ENCODE data around the gene BTG2. TPM values are rescaled to one million over a fixed set of nuclear protein-coding genes. Genes with fewer than 3 reads are reported as not detected.
"Not testable (repeated sequence)": the region's sequence is repeated elsewhere in the genome, so short reads cannot be mapped to it uniquely, and the experiment has no call there.

BTG2 gene, protein sequence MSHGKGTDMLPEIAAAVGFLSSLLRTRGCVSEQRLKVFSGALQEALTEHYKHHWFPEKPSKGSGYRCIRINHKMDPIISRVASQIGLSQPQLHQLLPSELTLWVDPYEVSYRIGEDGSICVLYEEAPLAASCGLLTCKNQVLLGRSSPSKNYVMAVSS
- total RNA-seq (100 to 1,000 TPM in 1 of 2 experiments, 10 to 100 TPM in 1; 97.8 to 102 TPM), polyA plus RNA-seq (138 TPM)

DNA sequence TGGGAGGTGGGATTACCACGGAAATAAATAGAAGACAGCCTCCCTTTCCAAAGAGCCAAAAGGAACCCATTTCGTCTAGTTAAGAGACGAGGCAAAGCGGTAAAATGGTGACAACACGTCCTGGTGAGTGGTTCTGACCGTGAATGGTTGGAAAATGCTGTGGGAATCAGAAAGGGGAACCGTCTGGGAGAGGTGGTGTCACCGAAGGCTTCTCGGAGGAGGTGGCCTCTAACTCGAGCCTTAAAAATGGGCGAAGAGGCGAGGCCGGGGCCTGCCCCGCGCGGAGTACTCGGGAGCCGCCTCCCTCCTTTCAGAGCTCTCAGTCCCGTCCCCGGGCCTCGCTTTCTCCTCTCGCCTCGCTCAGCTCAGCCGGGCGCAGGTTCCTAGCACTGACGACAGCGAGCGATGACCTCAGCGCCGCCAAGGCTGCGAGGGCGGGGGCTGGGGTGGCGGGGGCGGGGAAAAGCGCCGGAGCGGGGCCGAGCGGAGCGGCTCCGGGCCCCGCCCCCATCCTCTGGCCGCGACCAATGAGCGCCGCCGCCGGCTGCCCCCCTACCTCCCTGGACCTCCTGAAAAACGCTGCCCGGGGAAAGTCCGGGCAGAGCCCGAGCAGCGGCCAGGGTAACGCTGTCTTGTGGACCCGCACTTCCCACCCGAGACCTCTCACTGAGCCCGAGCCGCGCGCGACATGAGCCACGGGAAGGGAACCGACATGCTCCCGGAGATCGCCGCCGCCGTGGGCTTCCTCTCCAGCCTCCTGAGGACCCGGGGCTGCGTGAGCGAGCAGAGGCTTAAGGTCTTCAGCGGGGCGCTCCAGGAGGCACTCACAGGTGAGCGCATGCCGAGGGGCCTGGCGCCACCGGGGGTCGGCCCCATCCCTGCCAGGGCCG is at the start of gene BTG2:
BTG2 (plus strand) TSS at position 601 of the 890 bp plus-strand sequence; CDS start at position 689, 88 bp downstream.
- H3K9me3 Mint-ChIP-seq = no peaks in the 10 kb centered on the region
- peaks cover 32% of the 10 kb centered on the region for H3K36me3 ChIP-seq (ENCODE audit: insufficient read depth, low read length)
- H3K4me3 ChIP-seq (ENCODE audit: low read length) = peak within 1 kb of the TSS; percentile 92
- H3K27me3 Mint-ChIP-seq = peaks cover 0 to 14% of the 10 kb centered on the region in 2 donors
- H3K27ac ChIP-seq (ENCODE audit: low read depth, low read length) = peak within 1 kb of the TSS; percentile 98
- H3K4me3 Mint-ChIP-seq = peak within 1 kb of the TSS; percentile 92 to 99 (median 98)
- no peaks in the 10 kb centered on the region for H3K9me3 ChIP-seq (ENCODE audit: low read length)
- H3K4me1 Mint-ChIP-seq = peaks cover 57 to 65% (median 59%) of the 10 kb centered on the region in 3 donors
- H3K27me3 ChIP-seq (ENCODE audit: insufficient read depth, low read length, poor library complexity, severe bottlenecking) = no peaks in the 10 kb centered on the region
- DNase-seq = peak; percentile 89 to 95 (median 90)
- POLR2A ChIA-PET = interaction anchor here (0.6 to 9.2 kb wide), 8 partner anchors 12 to 460 kb away, joined by 3 to 261 read pairs (median 8); partner anchors contain the start of gene LAX1
- H3K27ac Mint-ChIP-seq = peak within 1 kb of the TSS; percentile 98 to 100 (median 99)
- H3K36me3 Mint-ChIP-seq = peaks cover 22 to 47% (median 31%) of the 10 kb centered on the region in 3 donors
- H3K4me1 ChIP-seq (ENCODE audit: insufficient read depth, low read length) = peaks cover 40% of the 10 kb centered on the region
- CTCF ChIA-PET = interaction anchor here (0.8 to 9.0 kb wide), 9 partner anchors 10 to 40 kb away, joined by 3 to 116 read pairs (median 67); no protein-coding TSS in a partner anchor

GRCh38 chr1:203256636-203257035 is 48.7 kb upstream of the BTG2 start:
- H3K36me3 ChIP-seq (ENCODE audit: insufficient read depth, low read length); H3K36me3 Mint-ChIP-seq; H3K4me3 ChIP-seq (ENCODE audit: low read length); H3K9me3 ChIP-seq (ENCODE audit: low read length); H3K27ac Mint-ChIP-seq; H3K27me3 ChIP-seq (ENCODE audit: insufficient read depth, low read length, poor library complexity, severe bottlenecking); POLR2A ChIA-PET; H3K4me3 Mint-ChIP-seq; H3K27ac ChIP-seq (ENCODE audit: low read depth, low read length); H3K4me1 ChIP-seq (ENCODE audit: insufficient read depth, low read length); DNase-seq; H3K4me1 Mint-ChIP-seq: not testable (repeated sequence)
- peaks cover 3 to 19% (median 11%) of the 10 kb centered on the region in 5 donors for H3K9me3 Mint-ChIP-seq
- CTCF ChIA-PET = interaction anchor here (1.3 to 1.5 kb wide), 2 partner anchors 11 to 84 kb away, joined by 4 to 5 read pairs; no protein-coding TSS in a partner anchor
- H3K27me3 Mint-ChIP-seq = peaks cover 34 to 68% of the 10 kb centered on the region in 2 donors

DNA sequence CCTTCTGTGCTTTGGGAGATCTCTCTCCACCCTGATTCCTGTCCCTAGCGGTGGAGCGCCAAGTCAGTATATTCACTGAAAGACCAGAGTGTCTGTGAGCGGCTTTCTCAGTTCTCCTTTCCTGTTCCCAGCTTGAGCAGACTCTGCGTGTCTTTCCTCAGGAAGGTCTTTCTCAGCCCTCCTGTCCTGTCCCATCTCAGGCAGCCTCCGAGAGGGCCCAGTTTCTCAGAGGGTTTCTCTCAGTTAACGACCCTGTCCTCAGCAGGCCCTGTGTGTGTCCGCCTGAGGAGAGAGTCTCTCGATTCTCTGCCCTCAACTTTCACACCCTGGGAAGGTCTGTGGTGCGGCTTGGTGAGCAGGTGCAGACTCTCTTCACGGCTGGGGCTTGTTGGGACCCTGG is 41.8 kb upstream of the BTG2 start:
- Histone ChIP-seq H3K27ac (ENCODE audit: low read depth, low read length) (no peak overlapping the region), H3K36me3 (ENCODE audit: insufficient read depth, low read length) (no peaks in the 10 kb centered on the region), H3K27me3 (ENCODE audit: insufficient read depth, low read length, poor library complexity, severe bottlenecking) (no peaks in the 10 kb centered on the region), H3K4me3 (ENCODE audit: low read length) (no peak overlapping the region), H3K9me3 (ENCODE audit: low read length) (no peaks in the 10 kb centered on the region), H3K4me1 (ENCODE audit: insufficient read depth, low read length) (peaks cover 7% of the 10 kb centered on the region)
- no peak for DNase-seq
- POLR2A ChIA-PET = no interaction called here
- peaks cover 7 to 12% (median 11%) of the 10 kb centered on the region in 3 donors for H3K4me1 Mint-ChIP-seq
- no peak overlapping the region for H3K4me3 Mint-ChIP-seq
- peaks cover 9 to 13% of the 10 kb centered on the region in 2 donors for H3K27me3 Mint-ChIP-seq
- CTCF ChIA-PET = interaction anchor here (1.2 to 2.8 kb wide), 2 partner anchors 79 to 224 kb away, joined by 4 to 23 read pairs; no protein-coding TSS in a partner anchor
- H3K27ac Mint-ChIP-seq = no peak overlapping the region
- H3K36me3 Mint-ChIP-seq = no peaks in the 10 kb centered on the region
- H3K9me3 Mint-ChIP-seq = no peaks in the 10 kb centered on the region

GRCh38 chr1:203264052-203264501 is 41.2 kb upstream of the BTG2 start:
- DNase-seq = no peak
- Histone ChIP-seq H3K4me1 (ENCODE audit: insufficient read depth, low read length) (peaks cover 13% of the 10 kb centered on the region), H3K9me3 (ENCODE audit: low read length) (no peaks in the 10 kb centered on the region), H3K4me3 (ENCODE audit: low read length) (no peak overlapping the region), H3K27me3 (ENCODE audit: insufficient read depth, low read length, poor library complexity, severe bottlenecking) (no peaks in the 10 kb centered on the region), H3K27ac (ENCODE audit: low read depth, low read length) (no peak overlapping the region), H3K36me3 (ENCODE audit: insufficient read depth, low read length) (no peaks in the 10 kb centered on the region)
- H3K27ac Mint-ChIP-seq = no peak overlapping the region
- H3K4me3 Mint-ChIP-seq = no peak overlapping the region
- ChIA-PET POLR2A (no interaction called here), CTCF (interaction anchor here (0.9 to 2.8 kb wide), 5 partner anchors 9 to 223 kb away, joined by 3 to 23 read pairs (median 4); no protein-coding TSS in a partner anchor)
- peaks cover 7 to 12% (median 11%) of the 10 kb centered on the region in 3 donors for H3K4me1 Mint-ChIP-seq
- H3K27me3 Mint-ChIP-seq = peaks cover 8 to 12% of the 10 kb centered on the region in 2 donors
- no peaks in the 10 kb centered on the region for H3K36me3 Mint-ChIP-seq
- no peaks in the 10 kb centered on the region for H3K9me3 Mint-ChIP-seq

DNA sequence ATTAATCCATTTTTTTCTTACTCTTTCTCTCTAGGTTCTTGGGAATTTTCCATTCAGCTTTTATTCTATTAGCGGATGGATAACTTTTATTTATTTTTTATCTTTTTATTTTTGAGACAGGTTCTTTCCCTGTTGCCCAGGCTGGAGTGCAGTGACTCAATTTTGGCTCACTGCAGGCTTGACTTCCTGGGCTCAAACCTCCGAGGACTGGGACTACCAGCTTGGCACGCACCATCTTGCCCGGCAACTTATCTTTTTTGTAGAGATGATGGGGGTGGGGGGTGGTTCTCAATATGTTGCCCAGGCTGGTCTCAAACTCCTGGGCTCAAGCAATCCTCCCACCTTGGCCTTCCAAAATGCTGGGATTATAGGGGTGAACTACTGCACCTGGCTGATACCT is 39.8 kb upstream of the BTG2 start:
- CTCF ChIA-PET = interaction anchor here (1.1 to 8.3 kb wide), 5 partner anchors 21 to 238 kb away, joined by 3 to 242 read pairs (median 7); no protein-coding TSS in a partner anchor
- no peaks in the 10 kb centered on the region for H3K36me3 Mint-ChIP-seq
- no peak overlapping the region for H3K27ac Mint-ChIP-seq
- Histone ChIP-seq H3K27me3 (ENCODE audit: insufficient read depth, low read length, poor library complexity, severe bottlenecking) (no peaks in the 10 kb centered on the region), H3K27ac (ENCODE audit: low read depth, low read length) (no peak overlapping the region), H3K4me3 (ENCODE audit: low read length) (no peak overlapping the region), H3K9me3 (ENCODE audit: low read length) (no peaks in the 10 kb centered on the region), H3K36me3 (ENCODE audit: insufficient read depth, low read length) (no peaks in the 10 kb centered on the region), H3K4me1 (ENCODE audit: insufficient read depth, low read length) (peaks cover 25% of the 10 kb centered on the region)
- peaks cover 3 to 8% of the 10 kb centered on the region in 2 donors for H3K27me3 Mint-ChIP-seq
- DNase-seq = no peak
- H3K4me1 Mint-ChIP-seq = peaks cover 7 to 12% (median 11%) of the 10 kb centered on the region in 3 donors
- no peak overlapping the region for H3K4me3 Mint-ChIP-seq
- H3K9me3 Mint-ChIP-seq = no peaks in the 10 kb centered on the region
- POLR2A ChIA-PET = interaction anchor here (0.7 kb wide), 1 partner anchor 90 kb away, joined by 3 read pairs; no protein-coding TSS in a partner anchor

DNA sequence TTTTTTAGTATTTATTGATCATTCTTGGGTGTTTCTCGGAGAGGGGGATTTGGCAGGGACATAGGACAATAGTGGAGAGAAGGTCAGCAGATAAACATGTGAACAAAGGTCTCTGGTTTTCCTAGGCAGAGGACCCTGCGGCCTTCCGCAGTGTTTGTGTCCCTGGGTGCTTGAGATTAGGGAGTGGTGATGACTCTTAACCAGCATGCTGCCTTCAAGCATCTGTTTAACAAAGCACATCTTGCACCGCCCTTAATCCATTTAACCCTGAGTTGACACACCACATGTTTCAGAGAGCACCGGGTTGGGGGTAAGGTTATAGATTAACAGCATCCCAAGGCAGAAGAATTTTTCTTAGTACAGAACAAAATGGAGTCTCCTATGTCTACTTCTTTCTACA is 39.2 kb upstream of the BTG2 start:
- CTCF ChIA-PET = interaction anchor here (1.0 to 30.7 kb wide), 11 partner anchors 21 to 606 kb away, joined by 3 to 775 read pairs (median 24); partner anchors contain the start of gene OPTC
- POLR2A ChIA-PET; H3K36me3 ChIP-seq (ENCODE audit: insufficient read depth, low read length); H3K36me3 Mint-ChIP-seq; H3K27ac Mint-ChIP-seq; H3K27me3 ChIP-seq (ENCODE audit: insufficient read depth, low read length, poor library complexity, severe bottlenecking); H3K9me3 Mint-ChIP-seq; H3K4me3 Mint-ChIP-seq; H3K27ac ChIP-seq (ENCODE audit: low read depth, low read length); H3K9me3 ChIP-seq (ENCODE audit: low read length); H3K27me3 Mint-ChIP-seq; DNase-seq; H3K4me3 ChIP-seq (ENCODE audit: low read length): not testable (repeated sequence)
- H3K4me1 ChIP-seq (ENCODE audit: insufficient read depth, low read length) = peaks cover 29% of the 10 kb centered on the region
- H3K4me1 Mint-ChIP-seq = peaks cover 11 to 17% (median 17%) of the 10 kb centered on the region in 3 donors

DNA sequence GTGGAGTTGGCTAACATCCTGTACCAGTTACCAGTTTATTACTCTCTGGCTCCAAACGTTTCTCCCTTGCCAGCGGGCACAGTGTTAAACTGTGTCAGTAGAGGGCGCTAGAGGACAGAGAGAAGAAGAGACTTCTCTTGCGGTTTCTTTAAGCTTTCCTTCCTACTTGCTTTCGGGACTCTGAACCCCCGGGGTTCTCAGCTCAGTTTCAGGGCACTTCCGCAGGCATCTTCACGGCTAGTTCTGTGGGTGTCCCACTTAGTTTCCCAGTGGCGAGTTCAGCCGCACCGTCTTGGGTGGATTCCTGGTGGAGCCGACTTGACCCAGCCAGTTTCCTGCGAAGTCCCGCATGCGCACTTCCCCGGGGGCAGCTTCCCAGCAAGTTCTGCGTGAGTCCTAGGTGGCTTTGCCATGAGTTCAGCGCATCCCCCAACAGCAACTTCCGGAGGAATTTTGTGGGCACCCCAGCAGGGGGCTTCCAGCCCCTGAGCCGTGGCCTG is 37.9 kb upstream of the BTG2 start:
- no peaks in the 10 kb centered on the region for H3K9me3 Mint-ChIP-seq
- Histone ChIP-seq H3K9me3 (ENCODE audit: low read length) (no peaks in the 10 kb centered on the region), H3K4me1 (ENCODE audit: insufficient read depth, low read length) (peaks cover 34% of the 10 kb centered on the region), H3K4me3 (ENCODE audit: low read length) (peak overlapping the region; percentile 83), H3K36me3 (ENCODE audit: insufficient read depth, low read length) (no peaks in the 10 kb centered on the region), H3K27me3 (ENCODE audit: insufficient read depth, low read length, poor library complexity, severe bottlenecking) (no peaks in the 10 kb centered on the region), H3K27ac (ENCODE audit: low read depth, low read length) (no peak overlapping the region)
- H3K4me3 Mint-ChIP-seq = peak overlapping the region; percentile 82 to 93 (median 87)
- DNase-seq = peak; percentile 68 to 88 (median 82)
- peaks cover 11 to 22% (median 21%) of the 10 kb centered on the region in 3 donors for H3K4me1 Mint-ChIP-seq
- ChIA-PET CTCF (interaction anchor here (0.6 to 30.7 kb wide), 55 partner anchors 10 to 1118 kb away, joined by 3 to 775 read pairs (median 4); partner anchors contain the start of genes ATP2B4, BTG2, LAX1 and OPTC), POLR2A (interaction anchor here (0.5 to 1.6 kb wide), 6 partner anchors 23 to 1239 kb away, joined by 3 to 8 read pairs (median 4); no protein-coding TSS in a partner anchor)
- H3K36me3 Mint-ChIP-seq = no peaks in the 10 kb centered on the region
- peaks cover 2 to 3% of the 10 kb centered on the region in 2 donors for H3K27me3 Mint-ChIP-seq
- H3K27ac Mint-ChIP-seq = peak overlapping the region; percentile 82 to 95 (median 92)
